Glutamatergic neuron (in vitro differentiated cells): ENCODE data around the gene STK39. TPM values are rescaled to one million over a fixed set of nuclear protein-coding genes. Genes with fewer than 3 reads are reported as not detected.
A peak's percentile ranks its signal among the peaks of the same experiment; 100 is the strongest.

ENCODE experiments used
- DNase-seq: peaks from one replicate; pipeline ENCODE4 v3.0.0; 2022
- H3K27ac Mint-ChIP-seq: one replicate; pipeline ENCODE4 v1.8.0; 2020; ENCODE audit warnings: mild to moderate bottlenecking, mixed read lengths, inconsistent platforms; ENCODE audit not compliant: unreplicated experiment
- H3K27me3 Mint-ChIP-seq: one replicate; pipeline ENCODE4 v1.8.0; 2020; ENCODE audit warnings: mild to moderate bottlenecking, moderate library complexity, mixed read lengths, inconsistent platforms; ENCODE audit not compliant: unreplicated experiment
- H3K36me3 Mint-ChIP-seq: one replicate; pipeline ENCODE4 v1.8.0; 2020; ENCODE audit warnings: mild to moderate bottlenecking, mixed read lengths, inconsistent platforms; ENCODE audit not compliant: unreplicated experiment
- H3K4me1 Mint-ChIP-seq: one replicate; pipeline ENCODE4 v1.8.0; 2020; ENCODE audit warnings: mild to moderate bottlenecking, low read depth, mixed read lengths, inconsistent platforms; ENCODE audit not compliant: unreplicated experiment
- H3K4me3 Mint-ChIP-seq: one replicate; pipeline ENCODE4 v1.8.0; 2020; ENCODE audit warnings: mild to moderate bottlenecking, mixed read lengths, inconsistent platforms; ENCODE audit not compliant: unreplicated experiment
- H3K9me3 Mint-ChIP-seq: one replicate; pipeline ENCODE4 v1.8.0; 2020; ENCODE audit warnings: mild to moderate bottlenecking, moderate library complexity, mixed read lengths, inconsistent platforms; ENCODE audit not compliant: unreplicated experiment
- total RNA-seq: library from RNA; stranded (reverse); fragmentation: NEBNext Ultra II Directional; extraction: Animal tissue kit (Norgen Biotek cat#: 25700); gene quantifications from one replicate; pipeline ENCODE4 v1.2.1, GENCODE V29; 2021; ENCODE audit not compliant: unreplicated experiment
- TF ChIP-seq, protein P1 (sequence below): fragments of 200-600 bp; sonication (generic); IDR thresholded peaks from one replicate; pipeline ENCODE4 v1.5.0; 2021; ENCODE audit not compliant: partially characterized antibody, unreplicated experiment

The STK39 gene
- total RNA-seq, 1 donor from 2014 or later, result 35.9 TPM

DNA sequence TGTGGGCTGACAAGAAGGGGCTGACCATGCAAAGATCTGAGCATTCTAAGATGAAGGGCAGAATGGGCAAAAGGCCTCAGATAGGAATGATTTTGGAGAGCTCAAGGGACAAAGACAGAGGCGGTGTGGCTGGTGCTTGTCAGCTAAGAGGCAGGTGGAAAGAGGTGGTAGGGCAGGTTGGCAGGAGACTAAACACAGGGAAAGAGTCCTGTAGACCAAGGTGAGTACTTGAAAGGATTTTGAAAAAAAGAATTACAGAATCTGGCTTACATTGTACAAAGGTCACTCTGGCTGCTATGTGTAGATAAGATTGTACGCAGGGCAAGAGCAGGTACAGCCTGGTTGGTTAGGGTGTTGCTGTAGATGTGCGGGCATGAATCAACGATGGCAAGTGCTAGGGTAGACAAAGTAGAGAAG, 50.6 kb downstream of the STK39 start:
- no peaks in the 10 kb centered on the region for H3K36me3 Mint-ChIP-seq
- H3K27me3 Mint-ChIP-seq, result no peaks in the 10 kb centered on the region
- no peak overlapping the region for H3K4me3 Mint-ChIP-seq
- H3K4me1 Mint-ChIP-seq, result peaks cover 22% of the 10 kb centered on the region
- H3K27ac Mint-ChIP-seq, result no peak overlapping the region
- peaks cover 1% of the 10 kb centered on the region for H3K9me3 Mint-ChIP-seq
- DNase-seq, result no peak
- TF ChIP-seq, protein P1, sequence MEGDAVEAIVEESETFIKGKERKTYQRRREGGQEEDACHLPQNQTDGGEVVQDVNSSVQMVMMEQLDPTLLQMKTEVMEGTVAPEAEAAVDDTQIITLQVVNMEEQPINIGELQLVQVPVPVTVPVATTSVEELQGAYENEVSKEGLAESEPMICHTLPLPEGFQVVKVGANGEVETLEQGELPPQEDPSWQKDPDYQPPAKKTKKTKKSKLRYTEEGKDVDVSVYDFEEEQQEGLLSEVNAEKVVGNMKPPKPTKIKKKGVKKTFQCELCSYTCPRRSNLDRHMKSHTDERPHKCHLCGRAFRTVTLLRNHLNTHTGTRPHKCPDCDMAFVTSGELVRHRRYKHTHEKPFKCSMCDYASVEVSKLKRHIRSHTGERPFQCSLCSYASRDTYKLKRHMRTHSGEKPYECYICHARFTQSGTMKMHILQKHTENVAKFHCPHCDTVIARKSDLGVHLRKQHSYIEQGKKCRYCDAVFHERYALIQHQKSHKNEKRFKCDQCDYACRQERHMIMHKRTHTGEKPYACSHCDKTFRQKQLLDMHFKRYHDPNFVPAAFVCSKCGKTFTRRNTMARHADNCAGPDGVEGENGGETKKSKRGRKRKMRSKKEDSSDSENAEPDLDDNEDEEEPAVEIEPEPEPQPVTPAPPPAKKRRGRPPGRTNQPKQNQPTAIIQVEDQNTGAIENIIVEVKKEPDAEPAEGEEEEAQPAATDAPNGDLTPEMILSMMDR, result no peak

DNA sequence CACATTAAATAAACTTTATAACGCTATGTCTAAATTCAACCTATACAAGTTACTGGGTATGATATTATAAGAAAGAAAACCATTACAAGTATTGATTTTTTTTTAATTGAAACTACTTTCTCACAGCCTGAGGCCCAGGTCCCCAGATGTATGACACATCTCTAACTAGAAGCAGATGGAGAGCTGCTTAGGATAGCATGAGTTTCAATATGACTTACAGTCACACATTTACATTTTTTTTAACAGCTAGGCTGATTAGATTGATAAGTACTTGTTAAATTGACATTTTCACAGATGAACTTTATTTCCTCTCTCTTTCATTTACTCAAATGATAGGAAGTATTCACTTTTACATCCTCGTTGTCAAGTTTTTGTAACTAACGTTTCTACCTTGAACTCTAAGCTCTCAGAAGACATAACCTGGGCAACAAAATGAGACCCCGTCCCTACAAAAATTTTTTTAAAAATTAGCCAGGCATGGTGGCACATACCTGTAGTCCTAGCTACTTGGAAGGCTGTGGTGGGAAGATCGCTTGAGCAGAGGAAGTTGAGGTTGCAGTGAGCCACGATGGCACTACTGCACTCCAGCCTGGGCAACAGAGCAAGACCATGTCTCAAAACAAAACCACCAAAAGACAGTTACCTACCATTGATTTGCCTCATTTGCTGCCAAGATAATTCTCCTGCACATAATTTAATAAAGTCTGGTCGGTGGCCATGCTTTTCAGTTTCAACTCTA, 52.4 kb downstream of the STK39 start:
- DNase-seq, result peak; percentile 28
- TF ChIP-seq, protein P1, result no peak
- peak overlapping the region; percentile 44 for H3K27ac Mint-ChIP-seq
- H3K9me3 Mint-ChIP-seq, result no peaks in the 10 kb centered on the region
- no peaks in the 10 kb centered on the region for H3K27me3 Mint-ChIP-seq
- peaks cover 21% of the 10 kb centered on the region for H3K4me1 Mint-ChIP-seq
- no peaks in the 10 kb centered on the region for H3K36me3 Mint-ChIP-seq
- H3K4me3 Mint-ChIP-seq, result peak overlapping the region; percentile 27

DNA sequence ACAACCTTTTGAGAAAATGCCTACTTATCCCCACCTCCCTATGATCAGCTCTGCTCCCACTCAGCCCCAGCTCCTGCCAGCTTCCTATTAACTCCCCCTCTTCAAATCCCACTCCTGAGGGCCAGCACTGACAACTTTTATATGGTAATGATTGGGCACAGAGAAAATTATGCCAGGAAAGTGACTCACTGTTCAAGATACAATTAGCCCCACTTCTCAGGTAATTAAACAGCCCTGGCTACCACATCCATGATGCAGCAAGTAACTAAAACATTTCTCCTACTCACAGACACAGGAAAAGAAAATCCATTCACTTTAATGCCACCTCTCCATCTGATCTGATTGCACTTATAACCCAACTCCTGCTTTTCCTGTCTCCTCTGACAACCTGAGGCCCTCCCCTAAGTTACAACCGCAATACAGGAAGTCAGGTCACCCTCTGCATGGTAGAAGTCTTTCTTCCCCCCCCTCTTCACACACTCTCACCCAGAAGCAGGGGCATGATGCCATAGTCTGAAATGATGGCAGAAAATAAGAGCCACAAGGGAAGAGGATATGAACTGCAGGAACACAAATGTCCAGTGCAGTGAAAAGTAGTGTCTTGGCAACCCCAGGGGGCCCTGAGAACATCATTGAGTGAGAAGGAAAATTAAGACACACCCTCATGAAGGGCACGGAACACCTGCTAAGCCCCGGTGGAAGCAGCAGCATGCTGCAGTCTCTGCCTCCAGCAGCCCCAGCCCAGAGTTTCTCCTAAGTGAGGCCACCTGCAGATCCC, 54.4 kb downstream of the STK39 start:
- no peak overlapping the region for H3K4me3 Mint-ChIP-seq
- H3K4me1 Mint-ChIP-seq, result peaks cover 27% of the 10 kb centered on the region
- no peak for DNase-seq
- peak overlapping the region; percentile 30 for H3K27ac Mint-ChIP-seq
- no peaks in the 10 kb centered on the region for H3K27me3 Mint-ChIP-seq
- TF ChIP-seq, protein P1, result no peak
- no peaks in the 10 kb centered on the region for H3K36me3 Mint-ChIP-seq
- H3K9me3 Mint-ChIP-seq, result peaks cover 2% of the 10 kb centered on the region

DNA sequence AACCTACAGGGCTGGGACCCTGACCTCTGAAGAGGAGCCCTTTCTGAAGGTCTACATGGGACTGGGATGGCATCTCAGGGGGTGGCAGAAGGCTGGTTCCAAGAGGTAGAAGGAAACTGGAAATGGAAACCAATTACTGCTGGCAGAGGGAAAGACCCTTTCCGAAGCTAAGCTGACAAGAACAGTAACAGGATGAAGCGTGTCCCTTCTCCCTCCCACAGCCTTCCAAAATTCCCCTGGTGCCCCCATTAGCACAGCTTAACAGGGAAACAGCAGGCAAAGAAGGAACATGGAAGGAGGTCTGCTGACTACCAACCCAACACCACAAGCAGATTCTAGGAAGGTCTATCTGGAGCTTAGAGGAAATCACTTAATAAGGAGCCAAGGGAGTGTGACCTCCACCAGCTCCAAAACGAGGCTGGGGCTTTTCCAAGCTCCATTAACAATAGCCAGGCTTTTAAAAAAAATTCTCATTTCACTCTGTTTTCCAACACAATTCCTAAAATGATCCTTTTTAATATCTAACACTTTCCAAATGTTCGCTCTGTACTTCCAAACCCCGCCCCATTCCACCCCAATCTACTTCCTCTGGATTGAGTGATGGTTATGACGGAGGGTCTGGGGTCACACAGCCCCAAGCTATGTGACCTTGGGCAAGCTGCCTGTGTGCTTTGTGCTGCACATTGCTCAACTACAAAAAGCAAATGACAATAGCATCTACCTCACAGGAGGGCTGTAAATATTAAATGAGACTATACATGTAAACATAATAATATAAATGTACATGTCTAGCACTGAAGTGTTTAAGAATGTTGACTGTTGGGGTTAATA, 55.2 kb downstream of the STK39 start:
- TF ChIP-seq, protein P1, result no peak
- H3K27ac Mint-ChIP-seq, result no peak overlapping the region
- peaks cover 30% of the 10 kb centered on the region for H3K4me1 Mint-ChIP-seq

More for the DNA sequence above, 55.2 kb downstream of the STK39 start:
- Mint-ChIP-seq H3K9me3 (peaks cover 2% of the 10 kb centered on the region), H3K4me3 (no peak overlapping the region), H3K36me3 (no peaks in the 10 kb centered on the region), H3K27me3 (no peaks in the 10 kb centered on the region)
- DNase-seq, result no peak
